IPS DF 4.7 (cell line): Measurements from ENCODE around the gene BZW1.

ENCODE experiments used
- DNase-seq: peaks from one replicate; pipeline ENCODE4 v3.0.0-alpha.2; 2013; ENCODE audit warnings: low spot score; ENCODE audit errors: extremely low read depth

BZW1 gene

GRCh38 chr2:200873560-200873959 lies 61.9 kb downstream of the BZW1 start:
- DNase-seq: no peak
